HG02870 (cell line): ENCODE data around the gene PCSK6.

Experiments used
- ATAC-seq: cut with Tn5 transposase; IDR thresholded peaks from one replicate; pipeline ENCODE4 v1.9.1; 2021; ENCODE audit warnings: mild to moderate bottlenecking, moderate library complexity; ENCODE audit not compliant: unreplicated experiment

PCSK6 gene

DNA sequence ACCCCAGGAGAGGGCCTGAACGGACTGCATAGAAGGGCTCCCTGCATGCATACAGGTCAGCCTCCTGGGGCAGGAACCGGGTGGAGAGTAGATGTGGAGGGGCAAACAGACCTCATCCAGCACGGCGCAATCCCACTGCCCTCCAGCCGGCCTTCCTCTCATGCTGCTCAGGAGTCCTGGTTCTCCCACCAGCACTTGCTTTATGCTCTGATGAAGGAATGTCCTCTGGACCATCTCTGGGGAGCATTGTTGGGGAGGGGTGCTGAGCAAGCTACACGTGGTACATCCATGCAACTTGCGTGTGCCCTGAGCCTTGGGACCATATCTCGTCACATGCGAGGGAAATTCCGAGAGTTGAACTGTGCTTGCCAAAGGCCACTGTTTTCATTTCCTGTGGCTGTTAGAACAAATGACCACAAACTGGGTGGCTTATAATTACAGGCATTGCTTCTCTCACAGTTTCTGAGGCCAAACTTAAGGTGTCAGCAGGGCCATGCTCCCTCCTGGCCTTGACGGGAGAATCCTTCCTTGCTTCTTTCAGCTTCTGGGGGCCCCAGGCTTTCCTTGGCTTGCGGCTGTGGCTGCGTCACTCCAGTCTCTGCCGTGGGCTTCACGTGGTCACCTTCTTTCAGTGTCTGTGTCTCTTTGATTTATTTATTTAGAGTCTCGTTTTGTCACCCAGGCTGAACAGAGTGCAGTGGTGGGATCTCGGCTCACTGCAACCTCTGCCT, 224.4 kb downstream of the PCSK6 start:
- ATAC-seq, result no peak

DNA sequence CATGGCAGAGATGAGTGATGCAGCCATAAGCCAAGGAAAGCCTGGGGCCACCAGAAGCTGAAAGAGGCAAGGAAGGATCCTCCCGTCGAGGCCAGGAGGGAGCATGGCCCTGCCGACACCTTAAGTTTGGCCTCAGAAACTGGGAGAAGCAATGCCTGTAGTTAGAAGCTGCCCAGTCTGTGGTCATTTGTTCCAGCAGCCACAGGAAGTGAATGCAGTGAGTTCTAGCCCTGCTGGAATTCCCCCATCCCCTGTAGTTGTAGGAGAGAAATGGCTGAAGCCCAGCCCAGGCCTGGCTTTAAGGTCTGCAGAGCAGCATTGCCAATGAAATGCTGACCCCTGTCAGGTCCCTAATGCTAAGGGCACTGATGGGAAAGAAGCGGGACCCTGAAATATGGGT, 225.5 kb downstream of the PCSK6 start:
- ATAC-seq, result no peak

DNA sequence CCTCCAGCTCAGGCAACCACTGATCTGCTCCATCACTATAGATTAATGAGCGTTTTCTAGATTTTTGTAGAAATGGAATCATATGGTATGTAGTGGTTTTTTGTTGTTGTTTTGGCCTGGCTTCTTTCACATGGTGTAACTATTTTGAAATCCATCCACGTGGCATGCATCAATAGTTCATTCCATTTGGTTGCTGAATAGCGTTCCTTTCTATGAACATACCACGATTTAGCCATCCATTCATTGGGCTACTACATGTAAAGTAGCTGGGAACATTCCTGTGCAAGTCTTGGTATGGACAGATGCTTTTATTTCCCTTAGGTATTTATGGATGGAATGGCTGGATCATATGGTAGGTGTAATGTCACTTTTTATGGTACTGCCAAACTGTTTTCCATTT, 227.0 kb downstream of the PCSK6 start:
- no peak for ATAC-seq

DNA sequence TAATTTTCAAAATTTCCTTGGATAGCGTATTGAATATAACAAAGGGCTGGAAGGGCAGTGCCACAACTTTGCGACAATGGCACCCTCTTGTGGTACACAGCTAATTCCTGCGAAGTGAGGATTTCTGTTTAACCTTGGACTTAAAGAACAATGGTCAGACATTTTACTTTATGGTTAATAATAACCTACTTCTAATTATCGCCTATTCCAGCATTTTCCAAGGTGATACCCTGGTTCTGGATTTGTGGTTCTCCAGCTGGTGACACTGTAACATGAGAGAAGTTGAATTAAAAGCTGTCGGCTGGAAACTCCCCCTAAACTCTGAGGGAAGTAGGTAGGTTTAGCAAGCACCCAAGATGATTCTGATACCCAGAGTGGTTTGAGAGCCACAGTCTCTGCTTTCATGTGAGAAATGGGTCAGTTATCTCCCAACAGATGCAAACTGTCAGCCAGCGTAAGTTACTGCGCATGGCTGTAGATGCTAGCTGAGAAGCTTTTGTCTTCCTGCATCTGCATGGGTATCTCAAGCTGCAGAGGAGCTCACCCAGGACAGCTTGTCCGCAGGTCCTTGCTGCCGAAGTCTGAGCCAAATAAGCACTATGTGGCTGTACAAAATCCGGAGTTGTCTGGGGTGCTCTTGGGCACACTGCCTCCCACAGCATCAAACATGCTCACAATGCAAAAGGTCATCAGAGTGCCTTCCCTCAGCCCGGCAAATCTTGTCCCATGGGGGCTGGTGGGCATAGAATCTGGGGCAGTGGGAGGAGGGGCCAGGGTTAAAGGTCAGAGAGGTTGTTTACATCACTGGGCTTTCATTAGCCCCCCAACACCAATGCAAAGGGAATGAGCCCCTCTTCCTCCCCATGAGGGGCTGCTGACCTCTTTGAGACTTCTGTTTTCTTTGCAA, 231.0 kb downstream of the PCSK6 start:
- peak; percentile 64 for ATAC-seq

DNA sequence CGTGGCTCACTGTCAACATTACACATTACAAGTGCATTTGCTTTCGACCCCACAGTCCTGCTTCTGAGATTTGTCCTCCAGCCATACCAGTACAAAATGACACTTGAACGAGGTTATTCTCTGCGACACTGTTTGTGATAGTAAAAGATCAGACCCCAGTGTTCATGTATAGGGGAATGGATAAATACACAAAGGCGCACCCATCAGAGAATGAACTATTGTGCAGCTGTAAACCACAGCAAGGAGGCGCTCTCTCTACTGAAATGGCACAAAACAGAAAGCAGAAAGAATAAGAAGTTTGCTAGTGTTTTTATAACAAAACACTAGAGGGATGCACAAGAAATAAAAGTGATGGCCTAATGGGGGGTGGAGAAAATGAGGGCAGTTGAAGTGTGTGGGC, 232.8 kb downstream of the PCSK6 start:
- ATAC-seq, result no peak

DNA sequence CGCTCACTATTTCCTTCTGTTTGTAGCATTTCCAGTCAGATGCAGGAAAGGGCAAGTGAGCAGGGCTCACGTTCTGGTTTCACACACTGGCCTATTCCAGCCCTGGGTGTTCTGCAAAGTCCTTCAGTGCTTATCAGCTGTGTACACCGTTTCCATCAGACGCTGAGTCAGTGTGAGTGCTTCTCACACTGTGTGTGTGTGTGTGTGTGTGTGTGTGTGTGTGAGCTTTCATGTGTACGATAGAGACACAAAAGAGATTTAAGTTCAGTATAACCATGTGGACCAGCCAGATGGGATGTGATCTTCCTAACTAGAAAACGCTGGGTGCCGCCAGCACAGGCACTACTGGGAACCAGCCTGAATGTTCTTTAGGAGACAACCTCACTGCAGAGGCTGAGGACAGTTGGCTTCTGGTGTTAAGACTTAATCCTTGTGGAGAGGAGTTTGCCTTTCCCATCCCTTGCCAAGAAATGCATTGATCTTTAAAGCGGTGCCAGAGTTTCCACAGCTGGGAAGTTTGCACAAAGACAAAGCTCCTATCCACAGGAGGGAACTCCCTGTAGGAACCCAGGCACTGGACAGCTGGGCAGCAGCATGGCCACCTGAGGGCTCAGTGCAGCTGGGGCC, 233.8 kb downstream of the PCSK6 start:
- no peak for ATAC-seq

DNA sequence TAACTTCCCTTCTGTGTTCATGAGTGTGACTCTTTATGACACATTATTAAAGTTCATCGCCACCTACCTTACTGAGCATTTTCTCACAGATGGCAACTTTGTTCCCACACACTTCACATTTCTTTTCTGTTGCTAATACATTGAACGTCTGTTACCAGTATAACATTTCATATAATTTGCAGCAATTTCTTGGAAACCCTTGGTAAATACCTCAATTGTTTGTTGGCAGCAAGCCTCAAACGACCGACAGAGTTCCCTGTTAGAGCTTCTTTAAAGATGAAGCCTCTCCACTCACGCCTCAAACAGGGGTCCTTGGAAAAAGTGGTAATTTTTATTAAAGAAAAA, 234.5 kb downstream of the PCSK6 start:
- ATAC-seq, result no peak

DNA sequence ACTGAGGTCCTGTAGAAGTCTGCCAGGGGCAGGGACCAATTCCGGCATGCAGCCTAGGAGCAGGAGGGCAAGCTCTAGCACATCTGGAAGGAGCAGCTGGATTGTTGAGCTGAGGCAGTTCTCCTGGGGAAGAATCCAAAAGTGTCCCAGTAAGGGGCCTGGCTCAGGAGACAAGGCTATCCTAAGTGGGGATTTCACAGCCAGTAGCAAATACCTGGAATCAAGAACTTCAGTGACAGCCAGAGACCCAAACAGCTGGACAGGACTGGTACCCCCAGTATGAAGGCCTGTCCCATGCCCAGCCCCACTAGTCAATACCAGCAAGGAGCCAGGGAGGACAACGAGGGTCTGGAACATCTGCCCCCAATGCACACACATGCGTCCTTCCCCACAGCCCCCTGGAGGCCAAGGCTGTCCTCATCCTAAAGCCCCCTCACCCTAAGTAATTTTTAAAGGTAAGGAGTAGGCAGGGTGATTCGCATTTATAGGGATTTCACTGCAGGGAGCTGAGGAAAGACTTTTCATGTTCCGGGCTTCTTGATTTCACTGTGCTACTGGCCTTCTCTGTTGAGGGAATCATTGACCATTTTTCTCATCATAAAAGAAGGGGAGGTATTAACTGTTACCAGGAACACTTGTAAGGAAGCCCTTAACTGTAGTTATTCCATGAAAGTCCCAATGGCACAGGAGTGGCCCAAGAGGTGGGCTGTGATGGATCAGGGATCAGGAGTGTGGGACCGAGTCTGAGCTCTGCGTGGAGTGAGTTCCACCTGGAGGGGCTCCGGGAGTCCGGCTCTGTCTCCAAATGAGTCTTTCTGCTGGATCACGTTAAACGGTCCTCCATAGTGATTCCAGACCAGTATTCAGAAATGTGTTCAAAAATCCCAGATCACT, 235.1 kb downstream of the PCSK6 start:
- ATAC-seq, result no peak
